ENCODE results near the gene LRRC52.

LRRC52 gene

GRCh38 chr1:165537356-165538109, 6.3 kb upstream of the LRRC52 start:
- no peak for DNase-seq (ENCODE audit: low spot score)

GRCh38 chr1:165539306-165539705, 4.5 kb upstream of the LRRC52 start:
- no peak for DNase-seq (ENCODE audit: low spot score)

- no peak for DNase-seq (ENCODE audit: low spot score)
Observed at GRCh38 chr1:165539908-165540307, 3.9 kb upstream of the LRRC52 start.

GRCh38 chr1:165542015-165542631, 1.7 kb upstream of the LRRC52 start:
- DNase-seq (ENCODE audit: low spot score): no peak

- DNase-seq (ENCODE audit: low spot score): no peak
Observed at GRCh38 chr1:165542647-165543046, 1.2 kb upstream of the LRRC52 start.

GRCh38 chr1:165544996-165545395, 1.2 kb downstream of the LRRC52 start:
- no peak for DNase-seq (ENCODE audit: low spot score)

GRCh38 chr1:165545974-165546373, 2.2 kb downstream of the LRRC52 start:
- DNase-seq (ENCODE audit: low spot score): no peak

- no peak for DNase-seq (ENCODE audit: low spot score)
Observed at GRCh38 chr1:165549973-165550372, 6.2 kb downstream of the LRRC52 start.

GRCh38 chr1:165551469-165551868, 7.7 kb downstream of the LRRC52 start:
- no peak for DNase-seq (ENCODE audit: low spot score)

GRCh38 chr1:165560883-165561656, 17.3 kb downstream of the LRRC52 start:
- DNase-seq (ENCODE audit: low spot score): no peak

GRCh38 chr1:165562571-165562970, 18.8 kb downstream of the LRRC52 start:
- DNase-seq (ENCODE audit: low spot score): no peak

GRCh38 chr1:165563551-165563950, 19.8 kb downstream of the LRRC52 start:
- DNase-seq (ENCODE audit: low spot score): no peak

- DNase-seq (ENCODE audit: low spot score): no peak
Observed at GRCh38 chr1:165564561-165564960, 20.8 kb downstream of the LRRC52 start.

- no peak for DNase-seq (ENCODE audit: low spot score)
Observed at GRCh38 chr1:165565751-165566490, 22.1 kb downstream of the LRRC52 start.

- no peak for DNase-seq (ENCODE audit: low spot score)
Observed at GRCh38 chr1:165570078-165570477, 26.3 kb downstream of the LRRC52 start.

- DNase-seq (ENCODE audit: low spot score): no peak
Observed at GRCh38 chr1:165573787-165574186, 30.0 kb downstream of the LRRC52 start.

GRCh38 chr1:165574295-165574694, 30.5 kb downstream of the LRRC52 start:
- no peak for DNase-seq (ENCODE audit: low spot score)

GRCh38 chr1:165575468-165576099, 31.8 kb downstream of the LRRC52 start:
- no peak for DNase-seq (ENCODE audit: low spot score)

- no peak for DNase-seq (ENCODE audit: low spot score)
Observed at GRCh38 chr1:165576536-165576935, 32.7 kb downstream of the LRRC52 start.

- no peak for DNase-seq (ENCODE audit: low spot score)
Observed at GRCh38 chr1:165577707-165578106, 33.9 kb downstream of the LRRC52 start.

GRCh38 chr1:165580931-165581871, 37.4 kb downstream of the LRRC52 start:
- no peak for DNase-seq (ENCODE audit: low spot score)
